ENCODE measurements around the gene UQCC2.

DNA sequence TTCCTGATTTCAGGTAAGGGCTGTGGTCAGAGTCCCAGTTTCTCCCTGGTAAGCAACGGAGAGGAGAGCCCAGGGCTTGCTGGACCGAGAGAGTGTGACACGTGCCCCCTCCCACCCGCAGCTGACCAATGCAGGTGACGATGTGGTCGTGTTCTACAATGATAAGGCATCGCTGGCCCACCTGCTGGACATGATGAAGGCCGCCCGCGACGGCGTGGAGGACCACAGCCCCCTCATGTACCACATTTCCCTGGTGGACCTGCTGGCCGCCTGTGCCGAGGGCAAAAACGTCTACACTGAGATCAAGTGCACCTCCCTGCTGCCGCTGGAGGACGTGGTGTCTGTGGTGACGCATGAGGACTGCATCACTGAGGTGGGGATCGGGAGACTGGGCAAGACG is 31.7 kb downstream of the UQCC2 start:
- no peak for TF ChIP-seq POLR2A (IDR thresholded peaks at IDR 0.05; ENCODE audit: low read depth, low read length)
- TF ChIP-seq POLR2AphosphoS5 (IDR thresholded peaks at IDR 0.05; ENCODE audit: low read depth, low read length): no peak
- TF ChIP-seq TAF1 (IDR thresholded peaks at IDR 0.05; ENCODE audit: borderline replicate concordance, low read depth, low read length): no peak
